Stimulated activated CD4-positive, alpha-beta T cell treated with anti-CD3 and anti-CD28 coated beads, Interleukin-1b, Interleukin-23, amount 100 ng/mL, for 48 hours (primary cell): ENCODE measurements around the gene SIGLEC15.
"Not testable (repeated sequence)": the region's sequence is repeated elsewhere in the genome, so short reads cannot be mapped to it uniquely, and the experiment has no call there.

Experiments
- DNase-seq: peaks from one replicate; pipeline ENCODE4 v3.0.0-alpha.2; 2020

SIGLEC15 gene

DNA sequence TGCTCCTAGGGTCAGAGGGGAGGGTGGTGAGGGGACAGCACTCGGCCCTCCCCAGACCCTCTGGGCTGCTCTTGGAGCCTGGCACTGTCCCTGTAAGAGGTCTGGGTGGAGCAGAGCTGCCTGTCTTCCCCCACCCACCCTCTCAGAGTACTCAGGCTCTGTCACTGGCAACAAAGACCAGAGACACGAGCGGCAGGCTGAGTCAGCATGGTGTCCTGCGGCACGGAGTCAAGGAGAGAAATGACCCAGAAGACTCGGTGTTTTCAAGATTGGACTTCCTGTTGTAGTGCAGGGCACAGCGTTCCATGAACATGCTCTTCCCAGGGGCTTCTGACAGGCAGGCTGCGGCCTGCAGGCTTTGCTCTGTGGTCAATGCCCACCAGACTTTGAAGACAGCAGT, 19.9 kb downstream of the SIGLEC15 start:
- no peak for DNase-seq

DNA sequence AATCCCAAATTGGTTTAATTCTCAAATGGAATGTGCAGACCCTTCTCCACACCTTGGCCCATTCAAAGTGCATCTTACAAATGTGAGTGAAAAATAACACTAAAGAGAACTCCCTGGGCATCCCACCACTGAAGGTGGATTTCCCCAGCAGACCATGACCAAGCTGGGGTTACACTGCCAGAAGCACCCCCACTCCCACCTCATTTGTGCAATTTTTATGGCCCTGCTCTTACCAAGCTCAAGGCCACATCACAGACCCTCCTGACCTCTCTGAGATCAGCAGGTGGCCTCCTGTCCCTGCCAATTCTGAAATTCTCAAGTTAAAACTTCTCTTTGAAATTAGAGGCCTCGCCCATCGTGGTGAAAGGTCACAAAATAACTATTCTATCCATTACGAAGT, 21.6 kb downstream of the SIGLEC15 start:
- DNase-seq, result no peak

DNA sequence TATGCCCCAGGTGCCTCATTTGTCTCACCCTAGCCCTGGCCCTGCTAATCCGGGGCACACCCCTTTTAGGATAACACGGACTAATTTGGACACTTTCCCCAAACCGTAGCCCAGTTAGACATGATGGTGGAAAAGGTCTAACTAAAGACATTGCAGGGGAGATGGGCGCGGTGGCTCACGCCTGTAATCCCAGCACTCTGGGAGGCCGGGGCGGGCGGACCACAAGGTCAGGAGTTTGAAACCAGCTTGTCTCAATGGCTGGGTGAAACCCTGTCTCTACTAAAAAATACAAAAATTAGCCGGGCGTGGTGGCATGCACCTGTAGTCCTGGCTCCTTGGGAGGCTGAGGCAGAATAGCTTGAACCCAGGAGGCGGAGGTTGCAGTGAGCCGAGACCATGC, 23.2 kb downstream of the SIGLEC15 start:
- DNase-seq, result not testable (repeated sequence)

DNA sequence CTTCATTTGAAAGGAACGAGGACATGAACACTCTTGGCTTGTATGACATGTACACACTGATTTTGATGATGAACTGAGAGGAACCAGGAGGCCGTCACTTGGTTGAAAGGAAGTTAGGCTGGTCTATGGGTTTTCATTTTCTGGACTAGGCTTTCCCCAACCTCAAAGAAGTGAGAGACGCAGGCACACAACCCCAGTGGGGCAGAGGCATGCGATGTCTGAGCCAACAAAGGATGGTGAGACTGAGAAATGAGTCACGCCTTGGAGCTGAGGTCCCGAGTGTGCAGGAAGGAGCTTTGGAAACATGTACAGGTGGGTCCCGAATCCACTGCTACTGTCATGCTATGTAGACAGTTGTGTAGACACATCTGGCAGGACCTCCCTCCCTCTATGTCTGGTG, 24.1 kb downstream of the SIGLEC15 start:
- no peak for DNase-seq

DNA sequence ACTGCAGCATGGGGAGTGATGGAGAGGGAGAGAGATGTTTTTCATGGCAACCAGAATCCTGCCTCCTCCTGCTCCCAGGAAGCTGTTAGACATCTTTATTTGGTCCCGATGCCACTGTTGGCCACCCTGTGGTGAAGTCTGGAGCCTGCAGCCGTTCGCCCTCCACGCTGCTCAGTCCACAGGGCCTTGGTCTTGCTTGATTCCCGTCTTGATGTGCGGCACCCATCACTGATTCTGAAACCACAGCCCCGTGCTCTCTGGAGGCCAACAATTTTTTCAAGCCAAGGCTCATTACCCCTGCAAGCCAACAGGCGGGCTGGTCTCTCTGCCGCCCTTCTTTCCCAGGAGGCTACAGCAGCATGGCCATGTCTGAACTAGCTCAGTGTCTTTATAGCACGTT, 24.5 kb downstream of the SIGLEC15 start:
- DNase-seq, result no peak

DNA sequence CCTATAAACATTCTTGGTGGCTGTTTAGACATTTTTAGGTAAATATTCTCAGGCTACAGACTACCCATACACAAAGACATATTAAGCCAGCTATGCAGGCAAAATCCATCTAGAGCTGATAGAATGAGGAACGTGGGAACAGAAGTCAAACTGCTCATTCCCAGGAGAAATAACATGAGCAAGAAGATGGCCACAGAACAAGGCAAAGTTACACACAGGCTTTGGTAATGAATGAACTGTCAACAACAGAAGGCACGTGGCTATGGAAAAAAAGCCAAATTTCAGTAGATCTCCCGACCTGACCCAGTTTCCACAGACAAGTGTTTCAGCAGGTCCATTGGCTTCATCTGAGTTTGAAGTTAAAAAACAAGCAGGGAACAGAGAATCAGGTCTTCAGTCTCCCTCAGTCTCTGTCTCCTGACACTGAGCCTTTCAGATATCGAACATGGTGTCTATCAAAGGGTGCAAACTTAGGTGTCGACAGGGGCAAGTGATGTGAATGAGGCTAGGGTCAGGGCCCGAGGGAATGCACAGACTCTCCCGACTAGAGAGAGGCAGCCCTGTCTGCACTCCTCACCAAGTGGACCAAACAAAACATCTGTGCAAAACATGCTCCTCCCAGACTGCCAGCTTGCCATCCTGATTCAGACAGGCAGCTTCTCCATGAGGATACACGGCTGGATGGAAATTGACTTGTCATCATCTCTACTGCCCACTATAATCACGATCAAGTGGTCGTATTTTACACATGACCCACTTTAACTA, 25.9 kb downstream of the SIGLEC15 start:
- DNase-seq, result no peak

- no peak for DNase-seq
Measured at GRCh38 chr18:45852631-45853030, 27.2 kb downstream of the SIGLEC15 start.

DNA sequence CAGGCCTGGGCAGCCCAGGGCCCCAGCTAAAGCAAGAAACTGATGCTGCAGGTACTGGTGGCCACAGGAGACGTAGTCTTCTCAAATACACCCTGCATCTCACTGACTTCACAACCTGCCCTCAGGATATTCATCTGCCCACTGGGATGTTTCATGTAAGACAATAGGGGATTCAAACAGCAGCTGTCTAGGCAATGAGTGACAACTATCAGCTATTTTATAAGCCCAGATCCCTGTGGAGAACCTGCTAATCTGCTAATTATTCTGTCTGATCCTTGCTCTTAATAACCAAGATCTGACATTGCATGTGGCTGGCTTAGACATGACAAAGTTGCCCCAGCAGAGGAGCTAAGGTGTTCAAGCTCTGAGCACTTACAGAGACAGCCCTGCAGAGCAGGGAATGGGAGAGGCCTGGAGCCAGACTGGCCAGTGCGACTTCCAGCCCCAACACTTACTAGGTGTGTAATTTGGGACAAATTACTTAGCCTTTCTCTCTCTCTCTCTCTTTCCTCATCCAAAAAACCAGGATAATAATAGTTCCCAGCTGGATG, 28.6 kb downstream of the SIGLEC15 start:
- DNase-seq, result no peak

GRCh38 chr18:45856531-45856930, 31.1 kb downstream of the SIGLEC15 start:
- DNase-seq, result no peak

DNA sequence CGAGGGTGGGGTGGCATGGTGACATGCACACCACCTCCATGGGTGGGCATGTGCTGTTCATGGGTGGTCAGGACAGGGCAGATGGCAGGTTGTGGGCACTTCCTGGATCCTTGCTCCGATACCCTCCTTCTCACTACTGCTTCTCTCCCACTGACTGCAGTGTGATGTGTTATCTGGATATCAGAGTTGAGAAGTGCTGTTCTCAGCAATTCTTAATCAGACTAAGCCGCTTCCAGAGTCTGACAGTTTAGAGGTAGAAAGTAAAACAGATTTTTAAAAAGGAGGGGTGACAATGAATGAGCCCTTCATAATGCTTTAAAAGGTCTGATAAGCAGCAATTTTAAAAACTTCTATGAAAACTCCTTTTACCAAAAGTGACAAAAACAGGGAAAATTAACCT, 33.9 kb downstream of the SIGLEC15 start:
- DNase-seq, result no peak

DNA sequence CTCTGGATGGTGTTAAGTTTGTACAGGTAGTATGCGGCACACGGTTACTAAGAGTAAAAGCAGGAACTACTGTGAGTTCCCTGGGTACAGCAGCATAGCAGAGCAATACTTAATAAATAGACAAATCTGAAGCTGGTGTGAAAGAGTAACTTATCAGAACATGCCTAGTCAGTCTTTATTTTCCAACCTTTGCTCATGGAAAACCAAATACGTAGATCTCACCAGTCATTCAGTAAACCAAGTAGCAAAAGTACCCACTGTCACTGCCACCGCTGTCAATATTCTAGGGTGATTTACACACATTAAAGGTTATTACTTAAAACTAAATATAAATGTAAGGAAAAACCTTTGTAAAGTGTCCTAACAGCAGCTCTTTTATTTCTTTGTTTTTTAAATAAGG, 35.0 kb downstream of the SIGLEC15 start:
- no peak for DNase-seq

DNA sequence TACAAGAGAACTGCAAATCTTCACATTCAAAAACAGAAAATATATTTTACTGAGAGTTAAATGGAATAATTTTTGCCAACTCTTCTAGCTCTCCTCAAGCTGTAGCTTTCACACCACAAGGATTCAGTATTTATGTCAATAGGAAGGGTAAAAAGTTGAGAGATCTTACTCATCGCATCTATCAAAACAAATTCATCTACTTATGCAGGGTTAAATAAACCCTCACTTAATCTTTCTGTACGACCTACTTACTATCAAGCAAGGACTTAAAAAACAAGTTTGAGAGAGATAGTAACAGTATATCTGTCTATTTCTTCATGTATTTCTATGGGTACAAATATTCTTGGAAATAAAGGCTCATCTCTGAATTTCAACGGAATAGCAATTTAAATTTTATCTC, 35.5 kb downstream of the SIGLEC15 start:
- no peak for DNase-seq

DNA sequence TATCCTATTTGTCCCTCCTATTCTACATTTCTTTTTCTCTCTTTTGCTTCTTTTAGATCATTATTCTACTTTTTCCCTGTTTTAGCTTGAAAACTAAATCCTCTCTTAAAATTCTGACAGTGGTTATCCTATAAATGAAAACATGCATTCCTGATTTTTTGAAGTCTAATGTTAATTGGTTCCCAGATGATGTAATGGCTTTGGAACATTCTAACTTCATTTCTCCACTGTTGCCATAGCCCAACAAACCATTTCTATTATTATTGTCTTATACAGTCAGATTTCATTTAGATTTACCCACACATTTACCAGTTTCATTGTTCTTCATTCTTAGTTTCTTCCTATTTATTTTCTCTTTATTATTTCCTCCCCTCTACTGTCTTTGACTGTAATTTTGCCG, 36.5 kb downstream of the SIGLEC15 start:
- DNase-seq, result no peak

DNA sequence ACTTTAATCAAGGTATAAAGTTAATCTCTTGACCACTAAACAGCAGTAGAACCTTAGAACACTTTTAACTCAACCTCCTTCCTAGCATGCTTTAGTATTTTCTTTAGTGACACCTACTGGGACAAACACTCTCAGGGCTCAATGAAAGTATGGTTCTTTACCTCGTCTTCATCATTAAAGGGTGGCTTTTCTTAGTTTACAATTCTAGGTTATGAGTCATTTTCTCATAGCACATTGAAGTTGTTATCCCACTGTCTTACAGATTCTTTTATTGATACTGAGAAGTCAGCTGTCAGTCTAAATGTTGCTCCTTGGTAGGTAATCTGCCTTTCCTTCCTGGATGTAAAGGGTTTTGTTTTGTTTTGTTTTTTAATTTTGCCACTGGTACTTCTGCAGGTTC, 38.0 kb downstream of the SIGLEC15 start:
- no peak for DNase-seq

DNA sequence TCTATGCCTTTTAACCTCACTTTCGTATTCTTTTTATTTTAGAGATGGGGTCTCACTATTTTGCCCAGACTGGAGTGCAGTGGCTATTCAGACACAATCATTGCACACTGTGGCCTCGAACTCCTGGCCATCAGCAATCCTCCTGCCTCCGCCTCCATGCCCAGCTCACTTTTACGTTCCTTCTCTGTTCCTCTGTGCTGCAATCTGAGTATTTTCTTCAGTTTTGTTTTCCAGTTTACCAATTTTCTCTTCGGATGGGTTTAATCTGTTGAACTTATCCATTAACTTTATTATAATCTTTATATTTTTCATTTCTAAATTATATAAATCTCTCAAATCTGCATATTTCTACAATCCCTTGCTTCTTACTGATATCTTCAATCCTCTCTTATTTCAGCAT, 38.6 kb downstream of the SIGLEC15 start:
- no peak for DNase-seq

- no peak for DNase-seq
Measured at GRCh38 chr18:45865466-45865865, 40.0 kb downstream of the SIGLEC15 start.

- DNase-seq, result no peak
Measured at GRCh38 chr18:45870419-45870818, 44.9 kb downstream of the SIGLEC15 start.

- DNase-seq, result no peak
Measured at GRCh38 chr18:45871431-45872084, 46.1 kb downstream of the SIGLEC15 start.

- DNase-seq, result peak; percentile 76
Measured at GRCh38 chr18:45874491-45875184, 49.2 kb downstream of the SIGLEC15 start.

DNA sequence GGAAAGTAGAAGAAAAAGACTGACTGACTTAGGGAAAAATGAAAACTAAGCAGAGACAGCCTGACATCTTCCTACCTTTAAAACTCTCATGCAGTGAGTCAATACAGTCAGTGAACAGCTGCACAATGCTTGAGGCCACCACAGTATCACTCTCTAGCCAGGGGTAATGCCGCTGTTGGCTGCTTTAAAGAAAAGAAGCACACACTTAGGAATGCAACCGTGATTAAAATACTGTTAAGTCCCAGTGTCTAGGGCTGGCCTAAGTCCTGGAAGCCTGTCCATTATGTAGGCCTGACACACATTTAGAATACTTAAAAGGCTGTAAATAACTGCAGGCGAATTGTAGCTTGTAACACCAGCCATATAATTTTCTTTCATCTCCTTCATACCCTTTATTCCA, 50.7 kb downstream of the SIGLEC15 start:
- DNase-seq, result no peak

DNA sequence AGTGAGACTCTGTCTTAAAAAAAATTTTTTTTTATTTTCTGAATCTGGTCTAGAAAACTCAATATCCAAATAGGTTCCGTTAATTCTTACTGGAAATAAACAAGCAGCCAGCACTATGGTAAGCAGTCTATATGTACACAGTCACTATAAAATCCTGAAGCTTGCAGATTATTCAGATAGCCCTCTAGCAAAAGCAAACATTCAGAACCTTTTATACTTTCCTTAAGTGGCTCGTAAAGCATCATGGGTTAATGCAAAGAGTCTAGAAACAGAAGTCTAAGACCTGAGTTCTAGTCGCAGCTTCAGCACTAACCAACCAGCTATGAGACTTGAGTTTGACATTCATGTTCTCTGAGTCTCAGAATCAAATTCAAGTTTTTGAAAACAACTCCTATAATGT, 51.9 kb downstream of the SIGLEC15 start:
- no peak for DNase-seq

- DNase-seq, result peak; percentile 63
Measured at GRCh38 chr18:45879681-45880655, 54.5 kb downstream of the SIGLEC15 start.
